ENCODE measurements around the gene PWWP2B.

Gene PWWP2B

DNA sequence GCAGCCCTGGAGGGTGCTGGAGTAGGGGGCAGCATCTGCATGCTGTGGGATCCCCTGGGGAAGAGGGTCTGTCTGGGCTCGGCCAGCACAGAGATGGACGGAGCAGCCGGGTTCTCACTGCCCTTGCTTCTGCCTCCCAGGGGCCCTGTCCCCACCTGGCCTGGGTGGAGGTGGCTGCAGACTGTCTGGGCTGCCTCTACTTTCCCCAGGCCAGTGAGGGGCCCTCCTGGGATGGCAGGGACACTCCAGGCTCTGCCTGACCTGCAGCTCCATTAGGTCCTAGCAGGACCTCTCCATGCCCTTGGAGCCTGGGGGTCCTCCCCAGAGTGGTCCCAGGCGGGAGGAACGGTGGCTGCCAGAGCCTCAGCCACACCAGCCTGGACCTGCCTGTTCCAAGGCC lies 63.7 kb downstream of the PWWP2B start:
- no peak for DNase-seq

DNA sequence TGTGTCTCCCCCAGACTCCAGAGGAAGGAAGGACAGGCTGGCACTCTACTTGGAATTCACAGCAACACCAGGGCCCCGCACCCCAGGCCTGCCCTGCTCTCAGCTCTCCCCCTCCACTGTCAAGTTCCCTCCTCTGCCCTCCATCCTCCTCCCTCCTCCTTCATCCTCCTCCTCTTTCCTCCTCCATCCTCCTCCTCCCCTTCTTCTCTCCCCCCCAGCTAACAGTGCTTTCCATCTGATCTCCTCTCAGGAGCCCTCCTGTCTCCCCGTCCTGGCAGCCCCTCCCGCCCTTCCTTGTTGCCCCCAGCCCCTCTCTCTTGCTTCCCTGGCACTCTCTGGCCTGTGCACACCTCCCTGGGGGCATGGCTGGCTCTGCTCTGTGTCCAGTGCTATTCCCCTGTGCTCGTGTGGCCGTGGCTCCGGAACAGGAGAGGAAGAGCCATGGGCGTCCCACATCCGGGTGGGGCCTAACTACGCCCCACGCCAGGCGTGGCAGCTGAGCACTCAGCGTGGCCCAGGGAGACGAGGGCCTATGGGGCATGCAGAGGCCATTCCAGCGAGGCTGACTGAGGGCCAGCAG lies 64.2 kb downstream of the PWWP2B start:
- no peak for DNase-seq

DNA sequence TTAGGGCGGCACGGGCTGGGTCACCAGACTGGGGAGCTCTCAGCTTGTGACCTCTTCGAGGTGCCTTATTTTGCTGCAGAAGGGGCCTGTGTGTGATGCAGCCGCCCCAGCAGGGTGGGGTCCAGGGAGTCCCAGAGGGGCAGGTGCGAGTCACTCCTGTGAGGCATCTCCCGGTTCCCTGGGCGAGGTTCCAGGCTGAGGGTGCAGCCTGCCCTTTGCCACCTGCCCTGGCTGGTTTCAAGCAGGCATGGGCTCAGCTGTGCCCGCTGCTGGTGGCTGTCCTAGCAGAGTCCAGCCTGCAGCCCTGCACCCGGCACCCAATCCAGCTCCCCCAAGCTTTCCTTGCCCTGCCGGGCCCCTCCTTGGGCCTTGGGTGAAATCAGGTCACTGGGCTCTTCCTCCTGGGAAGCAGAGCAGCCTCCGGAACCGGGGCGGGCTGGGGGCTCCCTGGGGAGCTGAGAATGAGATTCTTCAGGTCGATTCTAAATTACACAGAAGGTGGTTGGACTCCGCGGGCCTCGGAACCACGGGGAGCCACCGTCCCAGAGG lies 64.8 kb downstream of the PWWP2B start:
- no peak for DNase-seq

DNA sequence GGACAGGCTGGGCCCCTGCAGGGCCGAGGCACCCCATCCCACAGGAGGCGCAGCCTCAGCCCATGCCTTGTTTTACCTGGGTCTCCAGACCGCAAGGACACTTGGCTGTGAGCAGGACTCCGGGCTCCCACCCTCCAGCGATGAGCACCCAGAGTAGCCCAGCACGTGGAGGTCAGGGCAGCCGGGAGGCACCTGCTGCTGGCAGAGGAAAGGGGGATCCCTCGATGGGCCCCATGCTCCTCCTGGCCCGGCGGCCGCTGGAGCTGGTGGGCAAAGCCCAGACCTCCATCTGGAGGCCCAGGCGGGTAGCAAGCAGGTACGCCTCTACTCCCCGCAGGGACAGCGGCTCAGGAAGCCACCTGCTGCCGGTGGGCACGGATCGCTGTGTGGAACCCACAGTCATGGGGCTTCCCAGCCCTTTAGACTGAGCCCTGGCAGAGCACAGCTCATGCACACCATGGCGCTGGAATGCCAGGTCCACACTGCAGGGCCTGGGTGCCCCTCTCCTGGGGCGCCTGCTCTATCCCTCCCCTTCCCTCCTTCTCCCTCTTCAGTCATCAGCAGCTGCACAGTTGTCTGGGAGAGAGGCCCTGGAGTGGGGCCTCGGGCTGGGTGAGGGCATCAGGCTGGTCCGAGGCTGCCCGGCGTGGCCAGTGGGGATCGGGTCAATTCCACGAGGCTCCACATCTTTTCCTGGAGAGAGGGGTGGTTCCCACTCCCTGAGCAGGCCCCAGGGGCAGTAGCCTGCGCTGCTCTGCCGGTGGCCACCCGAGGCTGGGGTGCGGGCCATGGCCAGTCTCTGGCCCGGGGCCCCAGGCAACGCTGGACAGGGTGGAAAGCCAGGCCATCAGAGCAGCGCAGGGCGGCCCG lies 65.7 kb downstream of the PWWP2B start:
- DNase-seq = no peak

DNA sequence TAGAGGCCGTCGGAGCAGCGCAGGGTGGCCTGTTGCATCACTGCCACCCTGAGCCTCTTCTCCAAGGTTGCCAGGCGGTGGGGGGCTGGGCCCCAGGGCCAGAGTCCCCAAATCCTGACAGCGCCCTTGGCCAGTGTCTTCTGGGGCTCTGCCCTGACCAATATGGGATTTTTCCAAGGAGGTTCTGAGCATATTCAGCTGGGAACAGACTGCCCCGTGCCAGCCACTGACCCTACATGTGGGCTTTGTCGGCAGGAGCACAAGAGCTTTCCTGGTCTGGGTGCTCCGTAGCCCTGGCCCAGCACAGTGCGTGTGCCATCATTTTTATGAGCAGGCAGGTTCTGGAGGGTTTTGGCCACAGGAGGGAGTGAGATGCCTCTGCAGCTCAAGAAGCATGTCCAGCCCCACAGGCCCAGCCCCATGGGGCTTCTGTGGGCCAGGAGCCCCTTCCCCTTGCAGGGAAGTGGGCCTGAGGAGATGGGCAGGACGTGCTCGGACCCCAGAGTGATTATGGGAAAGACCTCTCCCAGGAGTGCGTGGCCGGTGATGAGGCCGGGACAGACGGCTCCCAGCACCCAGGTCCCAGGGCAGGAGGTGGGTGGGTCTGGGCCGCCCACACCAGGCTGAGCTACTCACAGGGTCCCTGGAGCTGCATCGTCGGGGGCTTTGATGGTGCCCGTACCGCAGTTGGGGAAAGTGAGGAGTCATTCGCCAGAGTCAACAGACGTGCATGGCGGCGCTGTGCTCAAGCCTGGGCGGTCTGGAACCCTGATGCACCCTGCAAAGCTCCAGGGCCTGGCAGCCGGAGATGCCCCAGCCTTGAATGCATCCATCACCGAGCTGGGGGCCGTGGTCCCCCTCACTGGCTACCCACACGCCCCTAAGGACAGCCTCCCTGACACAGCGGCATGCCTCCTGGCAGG lies 66.6 kb downstream of the PWWP2B start:
- no peak for DNase-seq

DNA sequence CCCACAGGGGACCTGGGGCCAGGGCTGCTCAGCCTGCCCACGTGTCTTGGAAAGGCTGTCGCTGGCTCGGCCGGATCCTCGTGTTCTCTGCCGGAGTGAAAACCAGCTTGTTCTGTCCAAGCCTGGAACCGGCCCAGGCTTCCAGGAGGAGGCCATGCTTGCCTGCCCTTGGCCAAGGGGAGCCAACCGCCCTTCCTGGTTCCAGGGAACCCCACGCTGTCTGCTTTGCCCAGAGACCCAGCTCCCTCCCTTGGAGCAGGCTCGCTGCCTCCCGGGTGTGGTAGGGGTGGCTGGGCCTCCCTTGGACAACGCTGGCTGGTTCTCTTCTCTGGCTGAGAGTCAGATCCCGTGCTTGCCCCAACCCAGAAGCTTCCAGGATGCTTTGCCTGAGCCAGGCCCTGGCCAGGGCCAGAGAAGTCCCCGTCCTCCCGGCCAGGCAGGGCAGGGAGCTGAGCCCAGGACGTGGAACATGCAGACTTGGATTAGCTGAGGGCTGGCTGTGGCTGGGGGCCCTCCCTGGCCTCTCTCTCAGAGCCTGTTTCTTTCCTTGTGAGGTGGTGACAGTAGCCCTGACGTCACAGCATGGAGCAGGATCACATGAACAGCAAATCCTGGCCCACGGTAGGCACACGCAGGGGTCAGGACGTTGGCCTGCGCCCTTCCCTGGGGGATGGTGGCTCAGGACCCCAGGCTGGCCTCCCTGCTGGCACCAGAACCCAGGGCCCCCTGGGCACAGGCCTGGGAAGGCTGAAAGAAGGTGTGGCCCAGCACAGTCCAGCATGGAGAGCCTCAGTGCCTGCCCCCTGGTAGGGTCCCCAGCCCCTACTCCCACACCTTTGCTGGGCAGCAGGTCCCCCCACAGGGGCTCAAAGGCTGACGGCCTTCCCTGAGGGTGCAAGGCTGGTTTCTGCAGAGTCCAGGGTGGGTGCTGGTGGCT lies 67.5 kb downstream of the PWWP2B start:
- no peak for DNase-seq

DNA sequence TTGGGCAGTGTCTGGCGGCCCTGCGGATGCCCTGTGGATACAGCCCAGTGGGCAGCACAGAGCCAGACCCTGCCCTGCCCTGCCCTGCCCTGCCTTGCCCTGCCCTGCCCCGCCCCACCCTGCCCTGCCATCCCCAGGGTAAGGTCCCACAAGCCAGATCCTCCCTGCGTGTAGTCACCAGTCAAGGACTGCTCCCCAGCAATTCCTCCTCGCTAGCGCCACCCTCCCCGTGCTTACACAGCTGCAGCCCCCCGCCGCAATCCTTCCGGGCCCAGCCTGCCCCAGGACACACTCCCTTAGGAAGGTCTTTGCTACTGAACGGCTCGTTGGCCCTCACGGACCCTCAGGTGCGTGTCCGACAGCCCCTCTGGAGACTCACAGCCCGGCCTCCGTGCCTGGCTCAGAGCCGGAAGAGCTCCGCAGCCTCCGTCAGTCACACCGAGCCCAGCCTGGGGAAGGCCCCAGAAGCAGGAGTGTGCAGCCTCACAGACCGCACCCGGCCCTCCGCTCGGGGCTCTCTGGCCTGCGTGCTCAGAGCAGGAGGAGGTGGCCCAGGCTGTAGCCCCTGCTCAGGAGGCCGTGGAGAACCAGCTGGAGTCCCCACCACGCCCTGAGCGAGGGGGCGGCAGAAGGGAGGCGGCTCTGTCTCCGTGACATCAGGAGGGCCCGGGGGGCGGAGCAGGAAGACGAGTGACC lies 68.3 kb downstream of the PWWP2B start:
- DNase-seq = no peak

DNA sequence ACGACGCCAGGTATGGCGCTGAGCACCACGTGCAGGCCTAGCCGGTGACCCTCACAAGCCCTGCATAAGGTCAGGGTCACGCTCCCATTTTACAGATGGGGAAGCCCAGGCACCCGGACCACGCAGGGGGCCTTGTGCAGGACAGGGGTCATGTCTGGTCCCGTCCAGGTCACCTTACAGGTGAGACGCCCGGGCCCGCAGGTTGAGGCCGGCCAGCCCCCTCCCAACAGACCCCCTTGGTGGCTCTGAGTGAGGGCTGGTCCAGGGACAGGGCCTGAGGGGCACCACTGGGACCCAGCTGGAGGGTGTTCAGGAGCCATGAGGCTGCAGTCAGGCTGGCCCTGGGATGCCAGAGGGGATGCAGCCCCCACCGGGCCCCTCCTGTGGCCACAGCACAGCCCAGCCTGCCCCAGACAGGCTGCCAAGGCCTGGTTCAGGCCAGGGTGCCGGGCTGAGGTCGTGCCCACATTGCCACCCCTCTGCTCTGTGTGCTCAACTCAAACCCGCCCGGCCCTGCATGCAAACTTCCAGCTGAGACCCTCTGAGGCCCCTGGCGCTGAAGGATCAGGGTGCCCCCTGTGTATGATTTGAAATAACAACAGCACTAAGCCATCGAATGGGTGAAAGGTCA lies 69.0 kb downstream of the PWWP2B start:
- no peak for DNase-seq

DNA sequence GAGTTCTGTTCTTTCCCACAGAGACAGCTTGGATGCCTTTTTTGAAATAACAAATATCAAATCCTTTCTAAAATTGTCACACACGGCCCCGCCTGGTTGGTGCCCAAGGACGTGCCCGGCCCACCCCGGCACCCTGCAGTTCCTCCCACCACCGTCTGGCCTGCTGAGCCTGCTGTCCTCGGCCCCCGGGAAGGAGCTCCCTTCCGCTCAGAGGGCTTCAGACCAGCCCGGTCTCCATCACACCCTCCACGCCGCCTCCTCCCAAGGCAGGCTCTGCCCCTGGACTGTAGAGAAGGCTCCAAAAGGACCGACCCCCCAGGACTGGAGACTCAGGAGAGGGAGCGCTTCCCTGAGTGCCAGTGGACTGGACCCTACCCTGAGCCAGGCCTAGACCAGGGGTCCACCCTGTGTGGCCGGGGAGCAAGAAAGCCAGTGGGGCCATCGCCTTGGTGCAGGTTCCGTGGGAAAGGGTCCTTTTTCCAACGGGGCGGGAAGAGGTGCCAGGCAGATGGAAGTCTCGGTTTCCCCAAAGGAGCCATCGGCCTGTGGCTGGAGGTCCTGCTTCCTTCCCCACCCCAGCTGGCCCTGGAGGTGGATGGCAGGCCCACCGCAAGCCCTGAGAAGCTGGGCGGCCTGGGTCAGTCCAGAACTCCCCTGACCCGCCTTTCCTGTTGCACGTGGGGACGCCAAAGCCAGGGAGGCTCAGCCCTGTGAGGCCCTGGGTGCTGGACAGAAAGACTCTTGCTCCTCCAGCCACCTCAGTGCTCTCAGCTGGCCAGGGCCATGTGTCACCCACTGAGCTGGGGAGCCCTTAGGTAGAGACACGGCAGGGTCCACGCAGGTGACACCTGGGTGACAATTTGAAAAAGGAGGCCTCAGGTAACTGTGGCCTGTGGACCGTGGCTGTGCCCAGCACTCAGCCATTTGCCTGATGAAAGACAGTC lies 69.8 kb downstream of the PWWP2B start:
- DNase-seq = no peak

All from NCI-H526 (cell line).